Mucosa of stomach (tissue), 1 donor: ENCODE measurements around the gene PAXX.

Experiments used
- H3K27me3 ChIP-seq: one replicate; pipeline ENCODE4 v1.7.0; 2013; ENCODE audit warnings: mild to moderate bottlenecking, low read length; ENCODE audit not compliant: control insufficient read depth, insufficient read depth
- H3K36me3 ChIP-seq: one replicate; pipeline ENCODE4 v1.7.0; 2013; ENCODE audit warnings: low read length; ENCODE audit not compliant: control insufficient read depth, insufficient read depth
- H3K4me1 ChIP-seq: one replicate; pipeline ENCODE4 v1.7.0; 2013; ENCODE audit warnings: mild to moderate bottlenecking, low read length; ENCODE audit not compliant: control insufficient read depth, insufficient read depth
- H3K4me3 ChIP-seq: one replicate; pipeline ENCODE4 v1.7.0; 2013; ENCODE audit warnings: low read length
- H3K9ac ChIP-seq: one replicate; pipeline ENCODE4 v1.7.0; 2013; ENCODE audit warnings: mild to moderate bottlenecking, low read length, moderate library complexity
- H3K9me3 ChIP-seq: one replicate; pipeline ENCODE4 v1.7.0; 2013; ENCODE audit warnings: mild to moderate bottlenecking, low read length, moderate library complexity; ENCODE audit not compliant: control insufficient read depth
- donor health status: Pancreatic carcinoma.

The PAXX gene

GRCh38 chr9:136949239-136949816, 42.9 kb upstream of the PAXX start:
- Histone ChIP-seq H3K9ac (peak overlapping the region; percentile 59), H3K4me1 (peaks cover 33% of the 10 kb centered on the region), H3K9me3 (no peaks in the 10 kb centered on the region), H3K4me3 (no peak overlapping the region), H3K27me3 (no peaks in the 10 kb centered on the region), H3K36me3 (no peaks in the 10 kb centered on the region)

GRCh38 chr9:136949817-136950655, 42.2 kb upstream of the PAXX start:
- Histone ChIP-seq H3K36me3 (no peaks in the 10 kb centered on the region), H3K9ac (peak overlapping the region; percentile 81), H3K9me3 (no peaks in the 10 kb centered on the region), H3K4me1 (peaks cover 29% of the 10 kb centered on the region), H3K4me3 (peak overlapping the region; percentile 63), H3K27me3 (no peaks in the 10 kb centered on the region)

DNA sequence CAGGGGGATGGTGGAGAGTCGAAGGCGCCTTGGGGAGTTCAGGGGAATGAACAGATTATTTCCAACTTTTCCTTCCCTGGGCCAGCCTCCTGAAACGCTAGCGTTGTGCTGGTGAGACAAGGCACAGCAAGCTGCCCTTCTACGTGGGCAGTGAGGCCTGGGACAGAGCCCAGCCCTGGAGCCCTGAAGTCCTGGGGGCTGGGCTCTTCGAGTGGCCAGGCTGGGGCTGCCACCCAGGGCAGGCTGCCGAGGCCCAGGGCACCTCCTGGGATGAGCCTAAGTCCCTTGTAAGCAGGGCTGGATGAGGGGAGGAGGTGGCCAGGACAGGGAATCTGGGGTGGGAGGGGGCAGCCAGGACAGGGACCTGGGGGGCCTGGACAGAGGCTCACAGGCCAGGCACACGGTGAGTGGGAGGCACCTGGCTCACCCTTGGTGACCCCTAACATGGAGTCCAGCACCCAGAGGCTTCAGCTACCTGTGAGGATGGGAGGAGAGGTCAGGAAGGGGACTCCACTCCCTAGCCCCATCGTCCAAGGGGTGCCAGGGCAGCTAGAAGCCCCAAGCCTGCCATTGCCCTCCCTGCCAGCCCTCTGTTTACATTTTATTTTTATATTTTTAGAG, 41.5 kb upstream of the PAXX start:
- Histone ChIP-seq H3K4me3 (peak overlapping the region; percentile 63), H3K4me1 (peaks cover 27% of the 10 kb centered on the region), H3K27me3 (no peaks in the 10 kb centered on the region), H3K9me3 (no peaks in the 10 kb centered on the region), H3K36me3 (no peaks in the 10 kb centered on the region), H3K9ac (peak overlapping the region; percentile 81)

GRCh38 chr9:136951541-136952320, 40.5 kb upstream of the PAXX start, which contains the start of gene LCN12:
Gene LCN12, plus strand, starts transcription at chr9:136952273. Its CDS starts 55 bp downstream, at chr9:136952328.
- no peaks in the 10 kb centered on the region for H3K36me3 ChIP-seq
- peaks cover 27% of the 10 kb centered on the region for H3K4me1 ChIP-seq
- H3K9ac ChIP-seq, result no peak within 1 kb of the TSS
- H3K27me3 ChIP-seq, result no peaks in the 10 kb centered on the region
- H3K9me3 ChIP-seq, result no peaks in the 10 kb centered on the region
- H3K4me3 ChIP-seq, result no peak within 1 kb of the TSS

GRCh38 chr9:136952321-136952850, 39.8 kb upstream of the PAXX start:
- no peak overlapping the region for H3K9ac ChIP-seq
- H3K4me1 ChIP-seq, result peaks cover 27% of the 10 kb centered on the region
- no peak overlapping the region for H3K4me3 ChIP-seq
- H3K9me3 ChIP-seq, result no peaks in the 10 kb centered on the region
- H3K36me3 ChIP-seq, result no peaks in the 10 kb centered on the region
- H3K27me3 ChIP-seq, result no peaks in the 10 kb centered on the region

GRCh38 chr9:136952876-136953770, 39.1 kb upstream of the PAXX start:
- H3K36me3 ChIP-seq, result no peaks in the 10 kb centered on the region
- H3K27me3 ChIP-seq, result no peaks in the 10 kb centered on the region
- H3K9ac ChIP-seq, result no peak overlapping the region
- H3K4me3 ChIP-seq, result no peak overlapping the region
- no peaks in the 10 kb centered on the region for H3K9me3 ChIP-seq
- H3K4me1 ChIP-seq, result peaks cover 21% of the 10 kb centered on the region

GRCh38 chr9:136953771-136954269, 38.4 kb upstream of the PAXX start:
- no peaks in the 10 kb centered on the region for H3K27me3 ChIP-seq
- no peak overlapping the region for H3K4me3 ChIP-seq
- H3K4me1 ChIP-seq, result peaks cover 18% of the 10 kb centered on the region
- no peak overlapping the region for H3K9ac ChIP-seq
- H3K9me3 ChIP-seq, result no peaks in the 10 kb centered on the region
- no peaks in the 10 kb centered on the region for H3K36me3 ChIP-seq

DNA sequence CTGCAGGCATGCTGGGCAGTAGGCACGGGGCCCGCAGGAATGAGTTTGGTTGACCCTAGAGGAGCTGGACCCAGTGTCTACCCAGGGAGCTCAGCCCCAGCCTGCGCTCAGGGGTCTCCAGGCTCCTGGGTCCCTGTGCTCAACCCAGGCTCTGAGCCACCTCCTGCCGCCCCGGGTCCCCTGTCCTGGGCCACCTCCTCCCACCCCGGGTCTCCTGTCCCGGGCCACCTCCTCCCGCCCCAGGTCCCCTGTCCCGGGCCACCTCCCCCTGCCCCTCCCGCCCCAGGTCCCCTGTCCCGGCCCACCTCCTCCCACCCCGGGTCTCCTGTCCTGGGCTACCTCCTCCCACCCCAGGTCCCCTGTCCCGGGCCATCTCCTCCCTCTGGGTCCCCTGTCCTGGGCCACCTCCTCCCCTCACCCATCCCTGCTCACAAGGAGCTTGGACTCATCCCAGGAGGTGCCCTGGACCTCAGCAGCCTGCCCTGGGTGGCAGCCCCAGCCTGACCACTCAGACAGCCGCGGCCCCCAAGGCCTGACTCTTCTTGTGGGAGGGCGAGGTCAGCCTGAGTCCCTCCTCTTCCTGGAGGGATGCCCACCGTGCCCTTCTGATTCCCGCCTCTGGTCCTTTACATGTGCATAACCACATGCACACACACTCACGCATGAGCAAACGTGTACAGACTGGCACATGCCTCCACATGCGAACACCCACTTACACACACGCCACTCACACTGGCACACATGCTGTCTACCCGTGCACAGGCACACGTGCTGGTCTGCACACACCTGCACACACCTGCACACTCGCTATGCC, 37.7 kb upstream of the PAXX start:
- Histone ChIP-seq H3K4me1 (peaks cover 18% of the 10 kb centered on the region), H3K9ac (no peak overlapping the region), H3K27me3 (no peaks in the 10 kb centered on the region), H3K4me3 (no peak overlapping the region), H3K36me3 (no peaks in the 10 kb centered on the region), H3K9me3 (no peaks in the 10 kb centered on the region)

GRCh38 chr9:136955202-136955942, 36.9 kb upstream of the PAXX start:
- no peaks in the 10 kb centered on the region for H3K36me3 ChIP-seq
- H3K9me3 ChIP-seq, result no peaks in the 10 kb centered on the region
- H3K4me1 ChIP-seq, result peaks cover 13% of the 10 kb centered on the region
- no peak overlapping the region for H3K4me3 ChIP-seq
- H3K27me3 ChIP-seq, result no peaks in the 10 kb centered on the region
- H3K9ac ChIP-seq, result no peak overlapping the region

DNA sequence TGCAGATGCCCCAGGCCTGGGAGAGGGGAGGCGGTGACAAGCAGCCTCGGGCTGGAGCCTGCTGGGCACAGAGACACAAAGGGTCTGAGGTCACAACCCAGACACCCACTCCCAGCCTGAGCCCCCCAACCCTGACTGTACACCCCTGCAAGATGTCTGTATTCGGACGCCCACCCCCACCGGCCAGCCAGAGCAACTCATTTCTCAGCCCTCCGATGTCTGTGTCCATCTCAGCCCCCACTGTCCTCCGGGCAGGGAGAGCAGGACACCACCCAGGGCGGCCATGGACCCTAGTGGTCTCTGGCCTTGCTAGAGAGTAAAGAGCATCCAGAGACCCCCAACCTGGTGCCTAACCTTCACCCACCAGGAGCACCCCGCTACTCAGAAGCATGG, 36.3 kb upstream of the PAXX start:
- no peaks in the 10 kb centered on the region for H3K9me3 ChIP-seq
- no peak overlapping the region for H3K4me3 ChIP-seq
- peaks cover 8% of the 10 kb centered on the region for H3K4me1 ChIP-seq
- no peaks in the 10 kb centered on the region for H3K36me3 ChIP-seq
- H3K9ac ChIP-seq, result no peak overlapping the region
- H3K27me3 ChIP-seq, result no peaks in the 10 kb centered on the region
